CD4-positive, alpha-beta T cell treated with Interleukin-6 for 4 hours (primary cell): ENCODE measurements around the gene TGFBI.

Experiments
- DNase-seq: peaks from one replicate; pipeline ENCODE4 v3.0.0-alpha.2; 2020; ENCODE audit warnings: mixed read lengths

The TGFBI gene

DNA sequence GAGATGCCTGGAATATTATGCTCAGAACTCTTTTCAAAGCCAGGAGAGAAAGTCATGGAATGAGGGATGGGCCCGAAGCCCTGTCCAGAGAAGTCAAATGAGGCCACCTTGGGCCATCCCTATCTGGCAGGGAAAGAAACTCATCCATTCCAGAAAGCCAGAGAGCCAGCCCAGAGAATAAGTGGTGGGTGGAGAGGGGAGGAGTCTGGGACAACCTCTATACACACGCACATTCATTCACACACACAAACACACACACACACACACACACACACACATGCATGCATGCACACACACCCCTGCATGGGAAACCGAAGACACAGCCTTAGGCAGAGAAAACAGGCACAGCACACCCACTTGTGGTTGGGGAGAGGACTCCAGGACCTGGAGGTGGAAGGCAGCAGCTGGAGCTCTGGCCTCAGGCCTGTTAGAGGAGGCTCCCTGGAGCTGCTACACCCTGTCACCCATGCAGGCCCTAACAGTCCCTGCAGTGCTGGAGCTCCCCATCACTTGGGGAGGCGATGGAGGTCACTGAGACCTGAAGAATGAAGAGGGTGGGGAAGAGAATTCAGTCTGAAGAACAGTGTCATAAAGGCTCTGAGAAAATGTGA is 38.0 kb downstream of the TGFBI start:
- DNase-seq = no peak

DNA sequence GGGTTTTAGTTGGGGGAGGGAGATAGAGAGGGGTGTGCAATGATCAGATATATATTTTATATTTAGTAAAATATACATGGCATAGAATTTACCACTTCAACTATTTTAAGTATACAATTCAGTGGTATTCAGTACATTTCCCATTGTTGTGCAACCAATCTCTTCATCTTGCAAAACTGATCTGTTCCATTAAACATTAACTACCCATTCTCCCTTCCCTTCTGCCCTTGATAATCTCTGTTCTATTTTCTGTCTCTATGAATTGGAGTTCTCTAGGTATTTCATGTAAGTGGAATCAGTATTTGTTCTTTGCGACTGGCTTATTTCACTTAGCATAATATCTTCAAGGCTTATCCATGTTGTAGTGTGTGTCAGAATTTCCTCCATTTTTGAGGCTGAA is 38.6 kb downstream of the TGFBI start:
- DNase-seq = no peak

DNA sequence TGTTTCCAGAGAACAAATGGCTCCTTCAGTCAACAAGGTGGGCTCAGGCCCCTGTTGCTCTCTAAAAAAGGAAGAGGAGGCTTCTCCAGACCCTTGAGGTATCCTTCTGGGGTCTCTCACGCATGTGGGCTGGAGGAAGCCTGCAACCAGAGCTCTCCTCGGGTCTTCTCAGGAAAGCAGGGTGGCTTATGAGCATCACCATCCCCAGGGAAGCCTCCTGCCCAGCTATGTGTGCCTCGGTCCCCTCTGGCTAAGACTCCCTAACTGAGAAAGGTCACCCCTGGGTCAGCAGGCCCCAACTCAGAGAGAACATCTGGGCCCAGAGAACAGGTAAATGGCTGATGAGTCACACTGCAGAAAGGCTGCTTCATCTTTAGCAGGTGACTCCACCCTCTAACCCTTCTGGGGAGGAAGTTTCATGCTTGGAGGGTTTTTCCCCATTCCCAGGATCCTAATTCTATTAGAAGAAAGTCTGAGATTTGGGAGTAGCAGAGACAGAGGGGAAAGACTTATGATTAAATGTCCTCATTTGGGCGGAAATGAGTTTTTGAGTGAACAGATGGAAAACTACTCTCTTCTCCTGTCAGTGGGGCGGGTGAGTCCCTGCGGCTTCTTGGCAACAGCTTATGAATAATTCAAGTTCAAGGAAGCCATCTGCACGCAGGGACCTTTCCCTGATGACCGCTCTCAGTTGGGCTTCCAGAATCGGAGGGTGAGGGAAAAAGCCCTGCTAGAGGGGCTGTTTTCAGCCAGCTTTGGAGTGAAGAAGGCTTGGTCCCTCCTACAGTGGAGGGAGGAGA is 41.9 kb downstream of the TGFBI start:
- no peak for DNase-seq

DNA sequence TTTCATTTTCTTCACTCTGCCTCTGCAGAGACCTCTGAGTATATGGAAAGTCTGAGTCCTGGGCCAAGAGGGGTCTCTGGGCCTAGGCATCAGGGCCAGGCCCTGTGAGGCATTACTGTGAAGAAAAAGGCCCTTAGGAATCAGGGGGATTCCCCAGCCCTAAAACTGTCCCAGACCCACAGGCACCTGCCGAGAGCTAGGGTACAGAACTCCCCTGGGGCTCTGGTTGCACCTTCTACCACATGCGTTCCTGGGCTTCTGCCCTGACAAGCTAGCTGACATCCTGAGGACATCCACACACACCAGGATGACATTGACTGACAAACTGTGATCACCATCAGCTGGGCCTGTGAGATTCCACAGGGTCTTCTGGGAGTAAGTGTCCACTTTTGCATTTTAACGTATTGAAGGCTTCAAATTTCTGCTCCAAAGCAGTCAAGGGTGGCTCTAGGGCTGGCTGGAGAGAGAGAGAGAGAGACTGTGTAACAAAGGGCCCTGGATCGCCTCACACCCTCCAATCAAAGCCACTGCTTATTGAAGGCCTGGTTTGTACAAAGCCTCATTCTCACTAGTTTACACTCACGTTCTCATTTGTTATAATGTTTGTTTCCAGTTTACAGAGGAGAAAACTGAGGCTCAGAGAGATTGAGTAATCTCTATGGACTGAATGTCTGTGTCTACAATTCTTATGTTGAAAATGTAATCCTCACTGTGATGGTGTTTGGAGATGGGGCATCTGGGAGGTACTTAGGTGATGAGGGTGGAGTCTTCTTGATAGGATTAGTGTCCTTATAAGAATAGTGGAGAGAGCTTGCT is 45.1 kb downstream of the TGFBI start:
- no peak for DNase-seq

DNA sequence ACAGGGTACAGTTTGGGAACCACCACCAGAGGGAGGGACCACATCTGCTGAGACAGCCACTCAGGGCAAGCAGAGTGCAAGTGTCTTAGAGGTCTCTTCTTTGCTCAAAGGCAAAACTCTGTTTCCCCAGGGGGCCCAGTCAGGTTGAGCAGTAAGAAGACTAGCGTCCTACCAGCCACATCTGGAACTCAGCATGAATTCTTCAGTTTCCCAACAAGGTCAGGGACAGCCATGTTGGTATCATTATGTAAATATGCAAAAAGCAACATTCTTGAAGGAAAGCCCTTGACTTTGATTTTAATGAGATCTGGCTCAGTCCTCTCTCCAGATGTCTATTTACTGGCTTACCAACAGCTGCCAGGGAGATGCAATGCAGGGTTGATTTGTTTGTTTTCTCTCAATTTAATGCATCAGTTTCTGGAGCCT is 46.7 kb downstream of the TGFBI start:
- no peak for DNase-seq

DNA sequence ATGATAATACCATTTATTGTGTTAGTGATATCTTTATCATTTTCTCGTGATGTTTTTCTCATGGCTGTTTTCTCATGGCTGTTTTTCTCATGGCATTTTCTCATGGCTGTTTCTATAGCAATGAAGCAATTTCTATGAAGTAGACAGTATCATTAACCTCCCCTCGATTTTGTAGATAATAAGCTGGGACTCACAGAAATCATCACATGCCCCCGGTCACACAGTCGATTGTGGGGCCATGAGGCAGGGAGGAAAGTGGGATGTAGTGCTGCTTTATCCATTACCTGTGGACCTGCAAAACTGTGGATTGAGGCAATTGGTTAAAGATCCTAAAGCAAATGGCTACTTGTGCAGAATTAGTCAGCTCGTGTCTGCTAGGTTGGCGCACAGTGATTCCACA is 47.3 kb downstream of the TGFBI start:
- DNase-seq = no peak

DNA sequence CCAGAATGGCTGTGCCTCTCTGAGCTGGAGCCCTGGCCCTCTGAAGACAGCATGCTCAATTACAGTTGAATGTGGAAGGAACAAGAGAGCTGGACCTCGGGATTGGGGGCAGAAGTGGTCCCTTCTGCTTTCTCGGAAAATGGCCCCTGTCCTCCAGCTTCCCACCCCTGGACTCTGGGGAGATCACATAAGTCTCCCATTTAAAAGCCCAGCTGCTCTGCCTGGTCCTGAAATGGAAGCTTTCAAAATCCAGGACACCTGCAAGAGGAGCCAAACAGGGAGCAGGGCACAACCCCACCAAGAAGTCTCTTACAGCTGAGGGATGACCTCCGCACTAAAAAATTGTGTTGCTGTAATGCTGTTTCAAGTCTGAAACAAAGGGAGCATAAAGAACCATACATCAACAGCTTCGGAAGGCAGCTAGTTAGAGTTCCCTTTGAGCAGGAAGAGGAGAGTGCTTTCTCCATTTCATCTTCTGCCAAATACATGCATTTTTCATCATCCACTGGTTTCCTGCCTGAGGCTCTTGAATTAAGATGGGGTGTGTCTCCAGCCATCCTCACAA is 48.2 kb downstream of the TGFBI start:
- no peak for DNase-seq

DNA sequence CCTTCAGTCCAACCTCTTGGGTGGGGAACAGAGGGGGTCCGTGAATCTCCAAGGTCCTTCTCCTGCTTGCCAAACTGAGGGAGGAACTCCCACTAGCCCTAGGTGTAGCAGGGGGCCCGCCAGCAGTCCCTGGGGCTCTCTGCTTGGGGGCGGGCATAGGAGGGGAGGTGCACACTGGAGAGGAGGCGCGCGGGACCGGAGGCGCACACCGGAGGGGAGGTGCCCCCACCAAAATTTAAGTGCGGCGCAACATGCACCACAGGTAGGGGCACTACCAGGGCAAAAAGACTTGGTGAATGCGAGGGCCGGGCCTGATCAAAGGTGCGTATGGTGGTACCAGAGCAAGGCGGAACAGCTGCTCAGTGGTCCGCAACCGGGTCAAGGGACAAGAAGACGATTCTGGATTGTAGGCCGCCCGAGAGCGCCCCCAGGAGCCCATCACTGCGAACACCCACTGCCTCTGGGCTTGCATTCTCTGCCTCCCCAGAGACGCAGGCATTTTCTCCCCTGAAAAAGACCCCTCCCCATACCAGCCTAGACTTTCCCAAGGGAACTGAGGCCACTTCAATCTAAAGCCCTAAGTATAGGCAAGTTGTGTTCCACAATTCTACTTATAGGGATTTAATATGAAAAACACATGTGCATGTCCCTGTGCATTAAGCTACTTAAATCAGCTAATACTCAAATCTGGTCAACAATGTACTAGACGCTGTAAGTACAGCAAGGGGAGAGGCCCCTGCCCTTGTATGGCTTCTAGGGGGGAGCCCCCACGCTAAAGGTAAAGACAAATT is 50.6 kb downstream of the TGFBI start:
- no peak for DNase-seq

DNA sequence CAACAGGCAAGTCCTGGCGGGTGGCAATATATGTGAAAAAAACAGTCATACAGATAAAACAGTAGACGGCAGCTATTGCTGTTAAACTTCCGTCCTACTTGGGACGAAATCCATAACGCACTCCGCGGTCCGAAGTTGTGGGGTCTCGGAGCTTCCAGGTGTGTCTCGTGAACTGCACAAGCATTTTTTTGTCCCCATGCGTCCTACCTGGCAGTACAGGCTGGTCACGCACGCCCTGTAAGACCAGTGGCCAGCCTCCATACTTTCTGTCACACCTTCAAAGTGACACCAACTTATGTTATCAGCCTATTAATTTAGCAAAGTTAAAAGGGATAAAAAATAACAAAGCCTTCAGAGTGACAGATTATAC is 51.3 kb downstream of the TGFBI start:
- DNase-seq = no peak

DNA sequence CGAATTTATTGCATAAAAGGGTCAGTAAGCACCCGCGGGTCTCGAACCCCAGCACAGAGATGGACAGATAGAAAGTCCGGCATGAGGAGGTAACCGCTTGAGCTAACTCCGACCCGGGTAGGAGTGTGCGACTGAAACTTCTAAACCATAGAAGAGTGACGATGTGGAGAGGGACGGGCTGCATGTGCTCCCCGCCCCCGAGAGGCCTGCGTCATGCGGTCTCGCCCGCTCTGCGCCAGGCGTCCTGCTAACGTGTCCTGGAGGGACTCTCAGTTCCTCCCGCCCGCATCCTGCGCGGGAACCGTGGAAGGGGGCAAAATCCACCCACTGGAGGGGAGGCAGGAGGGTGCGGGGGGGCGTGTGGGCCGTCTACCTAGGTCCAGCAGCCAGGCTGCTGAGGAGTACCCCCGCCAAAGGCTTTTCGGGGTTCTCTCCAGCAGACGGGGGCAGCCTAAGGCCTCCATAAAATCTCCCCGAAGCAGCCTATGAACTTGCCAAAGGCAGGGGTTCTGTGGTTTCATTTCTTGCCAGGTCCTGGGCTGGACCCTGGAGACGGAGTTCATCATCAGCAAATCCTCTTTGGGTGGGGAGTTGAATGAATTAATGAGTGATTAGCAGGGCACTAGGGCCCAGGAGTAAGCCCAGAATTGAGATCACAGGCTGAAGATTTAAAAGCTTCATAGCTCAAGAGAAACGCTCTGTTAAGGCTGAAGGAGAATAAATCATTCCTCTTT is 51.9 kb downstream of the TGFBI start:
- peak; percentile 68 for DNase-seq

DNA sequence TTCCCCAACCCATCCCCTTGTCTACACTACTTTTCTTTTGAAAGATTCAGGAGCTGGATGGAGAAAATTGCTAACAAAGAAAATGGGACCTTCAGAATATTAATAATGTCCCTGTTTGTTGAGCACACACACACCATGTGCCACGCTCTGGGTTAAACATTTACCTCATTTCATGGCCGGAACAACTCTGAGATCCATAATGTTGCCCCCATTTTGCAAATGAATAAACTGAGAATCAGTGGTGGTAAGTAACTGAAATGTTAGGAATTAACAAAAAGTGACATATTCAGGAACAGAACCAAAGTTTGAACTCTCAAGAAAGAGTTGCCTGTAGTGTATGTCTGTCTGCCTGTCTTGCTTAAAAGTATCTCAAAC is 52.4 kb downstream of the TGFBI start:
- DNase-seq = no peak

DNA sequence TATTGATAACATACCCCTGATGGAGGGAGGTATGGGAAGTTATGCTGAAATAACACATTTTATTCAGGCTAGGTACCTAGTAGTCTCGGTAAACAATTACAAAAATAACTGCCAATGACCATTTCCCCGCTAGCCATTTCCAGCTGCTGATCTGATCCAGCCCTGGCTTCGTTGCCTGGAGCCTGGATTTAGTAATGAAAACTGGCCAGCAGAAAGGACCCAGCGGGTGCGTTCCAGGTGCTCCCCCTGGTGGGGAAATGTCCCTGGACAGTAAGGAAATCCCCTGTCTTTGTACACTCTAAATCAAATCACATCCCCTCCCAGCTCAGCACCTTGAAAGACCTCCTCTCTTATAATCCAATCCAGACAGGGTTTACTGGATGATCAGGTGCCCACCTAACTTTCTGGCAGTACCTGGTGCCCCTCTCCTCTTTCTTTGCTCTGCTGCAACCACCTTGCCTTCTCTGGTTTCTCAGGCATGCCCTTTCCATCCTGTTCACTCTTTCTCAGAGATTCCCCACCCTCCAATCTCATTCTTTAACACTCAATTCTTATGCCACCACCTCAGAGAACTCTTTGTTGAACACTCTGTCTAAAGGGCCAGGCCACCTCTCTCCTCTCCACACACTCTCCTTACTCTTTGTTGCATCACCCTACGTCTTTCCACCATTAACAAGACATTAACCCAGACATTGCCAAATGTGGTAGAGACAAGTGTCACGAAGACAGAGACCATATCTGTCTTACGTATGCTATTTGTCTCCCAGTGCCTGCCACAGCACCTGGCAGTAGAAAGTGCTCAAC is 53.8 kb downstream of the TGFBI start:
- DNase-seq = peak; percentile 66

DNA sequence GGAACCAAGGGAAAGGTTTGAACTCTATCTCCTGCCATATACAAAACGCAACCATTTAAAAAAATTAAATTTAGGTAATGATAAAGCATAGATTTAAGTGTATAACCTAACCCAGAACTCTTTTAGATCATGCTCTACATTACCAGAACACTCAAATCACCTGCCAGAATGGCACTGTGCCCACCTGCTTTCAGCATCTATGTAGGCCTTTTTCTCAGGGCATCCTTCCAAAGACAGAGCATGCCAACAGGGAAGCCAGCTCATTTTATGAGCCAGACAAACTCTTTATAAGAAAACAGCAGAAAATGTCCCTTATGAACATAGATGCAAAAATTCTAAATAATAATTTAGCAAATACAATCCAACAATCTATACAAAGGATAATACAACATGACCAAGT is 55.9 kb downstream of the TGFBI start:
- no peak for DNase-seq

DNA sequence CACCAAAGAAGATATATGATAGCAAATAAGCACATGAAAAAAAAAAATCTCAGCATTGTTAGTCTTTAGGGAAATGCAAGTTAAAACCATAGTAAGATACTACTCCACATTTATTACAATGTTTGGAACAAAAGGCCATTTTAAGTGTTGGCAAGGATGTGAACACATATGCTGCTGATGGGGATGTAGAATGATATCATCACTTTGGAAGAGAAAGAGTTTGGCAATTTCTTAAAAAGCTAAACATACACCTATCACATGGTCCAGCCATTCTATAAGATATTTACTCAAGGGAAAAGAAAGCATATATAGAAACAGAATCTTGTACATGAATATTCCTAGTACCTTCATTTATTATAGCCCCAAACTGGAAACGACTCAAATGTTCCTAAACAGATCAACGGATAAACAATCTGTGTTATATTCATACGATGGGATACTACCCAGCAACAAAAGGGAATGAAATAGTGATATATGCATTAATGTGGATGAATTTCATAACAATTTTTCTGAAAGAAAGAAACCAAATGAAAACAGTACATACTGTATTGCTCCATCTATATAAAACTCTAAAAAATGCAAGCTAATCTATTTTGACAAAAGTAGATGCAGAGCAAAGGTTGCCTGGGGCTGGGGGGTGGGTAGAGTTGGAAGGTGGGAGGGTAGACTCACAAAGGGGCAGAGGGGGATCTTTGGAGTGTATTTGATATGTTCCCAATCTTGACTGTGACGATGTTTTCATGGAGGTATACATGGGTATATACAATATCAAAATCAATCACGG is 58.2 kb downstream of the TGFBI start:
- no peak for DNase-seq

DNA sequence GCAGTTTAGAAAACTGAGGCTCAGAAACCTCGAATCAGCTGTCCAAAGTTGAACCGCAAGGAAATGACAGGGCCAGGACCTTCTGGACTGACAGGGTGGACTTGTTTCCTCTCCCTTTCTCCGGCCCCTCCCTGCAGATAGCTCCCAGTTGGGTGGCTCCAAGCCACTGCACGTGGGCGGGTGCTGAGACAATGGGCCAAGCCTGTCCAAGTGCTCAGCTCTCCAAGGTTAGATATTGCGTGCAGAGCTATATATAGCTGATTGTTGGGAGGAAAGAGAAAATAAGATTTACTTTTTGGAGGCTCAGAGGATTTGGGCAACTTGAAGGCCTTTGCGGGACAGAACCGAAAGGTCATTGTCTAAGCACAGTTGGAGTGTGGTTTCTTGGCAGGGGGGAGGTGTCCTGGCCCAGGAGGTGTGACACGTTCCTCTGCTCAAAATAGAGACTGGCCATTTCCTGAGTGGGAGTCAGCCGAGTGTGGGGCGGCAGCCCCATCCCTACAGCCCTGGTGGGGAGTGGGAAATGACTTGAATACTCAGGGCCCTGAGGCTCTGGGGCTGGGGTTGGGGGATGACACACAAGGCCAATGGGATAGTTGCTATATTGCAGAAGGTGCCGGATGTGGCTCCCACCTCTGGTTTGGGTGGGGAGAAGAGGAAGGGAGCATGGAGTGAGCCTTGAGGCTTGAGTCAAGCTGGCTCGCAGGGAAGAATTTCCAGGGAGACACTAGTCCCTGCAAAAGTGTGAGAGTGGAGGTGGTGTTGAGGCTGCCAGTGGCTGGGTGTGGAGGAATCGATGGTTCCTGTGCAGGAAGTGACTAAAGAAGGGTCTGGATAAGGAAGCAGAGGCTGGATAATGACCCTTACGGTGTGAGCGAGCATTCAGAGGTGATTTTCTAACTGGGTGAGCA is 59.4 kb downstream of the TGFBI start:
- DNase-seq = no peak

DNA sequence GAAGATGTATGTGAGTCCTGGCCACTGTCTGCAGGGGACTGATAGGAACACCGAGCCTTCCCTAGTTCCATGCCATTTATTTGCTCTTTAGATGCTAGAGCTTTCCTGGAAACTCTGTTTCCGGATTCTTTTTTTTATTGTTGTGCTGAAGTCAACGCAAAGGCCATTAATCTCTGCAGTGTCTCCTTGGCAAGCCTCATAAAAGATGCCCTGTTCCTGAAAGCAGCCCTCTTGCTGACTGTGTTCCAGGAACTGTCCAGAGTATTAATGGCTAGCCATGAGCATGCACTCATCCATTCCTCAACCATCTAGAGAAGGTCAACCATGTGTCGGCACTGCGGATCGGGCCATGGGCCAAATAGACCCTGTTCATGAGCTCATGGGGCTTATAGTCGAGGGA is 61.0 kb downstream of the TGFBI start:
- DNase-seq = no peak

DNA sequence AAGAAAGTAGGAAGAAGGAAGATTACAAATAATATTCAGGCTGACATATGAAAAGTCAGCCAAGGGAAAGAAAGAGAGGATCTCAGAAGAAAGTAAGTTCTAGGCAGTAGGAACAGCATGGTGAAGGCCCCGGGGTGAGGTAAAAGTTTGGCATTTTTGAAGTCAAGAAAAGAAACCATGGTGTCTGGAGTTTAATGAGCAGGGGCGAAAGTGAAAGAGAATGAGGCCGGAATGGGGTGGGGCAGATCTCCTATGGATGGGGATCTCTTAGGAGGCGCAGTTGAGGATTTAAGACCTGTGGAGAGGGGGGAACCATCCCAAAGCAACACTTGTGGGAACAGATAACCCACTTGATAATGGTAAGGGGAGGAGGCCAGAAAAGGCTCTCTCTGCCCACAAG is 61.5 kb downstream of the TGFBI start:
- no peak for DNase-seq

DNA sequence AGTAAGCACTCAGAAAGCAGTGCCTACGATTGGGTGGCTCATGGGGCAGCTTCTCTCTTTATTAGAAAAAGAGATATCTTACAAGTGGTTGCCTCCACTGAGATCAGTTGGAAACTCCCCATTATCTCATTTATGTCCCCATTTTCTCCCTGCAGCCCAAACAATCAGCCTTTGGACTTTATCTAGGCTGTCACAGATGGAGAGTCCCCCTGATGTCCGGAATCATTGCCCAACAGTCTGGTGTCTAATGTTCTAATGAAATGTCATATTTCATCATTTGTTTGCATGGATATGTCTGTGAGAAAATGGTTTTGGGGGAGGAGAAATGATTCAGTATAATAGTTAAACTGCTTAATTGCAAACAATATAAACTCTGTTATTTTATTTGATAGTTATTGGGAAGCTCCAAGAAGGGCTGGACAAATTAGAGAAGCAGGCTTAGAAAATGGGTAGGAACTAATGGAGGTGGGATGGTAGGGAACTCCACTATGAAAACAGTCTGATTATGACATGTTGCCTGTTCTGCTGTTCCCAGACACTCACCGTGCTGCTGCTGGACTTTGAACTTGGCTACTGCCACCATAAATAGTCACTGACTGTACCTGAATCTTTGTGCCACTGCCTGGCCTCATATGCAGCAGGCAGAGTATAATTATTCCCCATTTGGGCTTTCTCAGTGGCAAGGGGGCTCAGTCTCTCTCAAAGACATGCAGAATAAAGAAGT is 65.6 kb downstream of the TGFBI start:
- no peak for DNase-seq
